Subcutaneous adipose tissue (tissue), 4 donors: ENCODE data around the gene ANOS1. TPM values are rescaled to one million over a fixed set of nuclear protein-coding genes. Genes with fewer than 3 reads are reported as not detected.

Source experiments
- total RNA-seq, 4 donors: library from RNA; depleted of rRNA; stranded (reverse); fragments of >200 nt; gene quantifications; one replicate each; pipeline ENCODE4 v1.1.0, GENCODE V29; 2016
- TF ChIP-seq, protein P1 (sequence below): fragments of 450-650 bp; IDR thresholded peaks from one replicate; pipeline ENCODE4 v1.5.1; 2016; ENCODE audit warnings: low read depth, mild to moderate bottlenecking, control low read depth, antibody characterized with exemption, moderate library complexity

Gene ANOS1
- total RNA-seq, 4 donors from 2014 or later, result 3.2 to 15.3 (median 11.8) TPM

DNA sequence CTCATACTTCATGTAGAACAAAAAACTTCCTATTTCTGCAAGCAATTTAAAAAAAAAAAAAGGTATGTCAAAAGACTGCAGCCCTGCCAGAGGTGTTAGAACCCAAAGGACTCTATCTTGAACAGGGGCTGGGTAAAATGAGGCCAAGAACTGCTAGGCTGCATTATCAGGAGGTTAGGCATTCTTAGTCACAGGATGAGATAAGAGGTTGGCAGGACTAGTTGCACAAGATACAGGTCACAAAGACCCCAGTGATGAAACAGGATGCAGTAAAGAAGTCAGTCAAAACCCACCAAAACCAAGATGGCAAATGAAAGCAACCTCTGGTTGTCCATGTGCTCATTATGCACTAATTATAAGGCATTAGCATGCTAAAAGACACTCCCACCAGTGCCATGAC, 104.1 kb downstream of the ANOS1 start:
- TF ChIP-seq, protein P1, sequence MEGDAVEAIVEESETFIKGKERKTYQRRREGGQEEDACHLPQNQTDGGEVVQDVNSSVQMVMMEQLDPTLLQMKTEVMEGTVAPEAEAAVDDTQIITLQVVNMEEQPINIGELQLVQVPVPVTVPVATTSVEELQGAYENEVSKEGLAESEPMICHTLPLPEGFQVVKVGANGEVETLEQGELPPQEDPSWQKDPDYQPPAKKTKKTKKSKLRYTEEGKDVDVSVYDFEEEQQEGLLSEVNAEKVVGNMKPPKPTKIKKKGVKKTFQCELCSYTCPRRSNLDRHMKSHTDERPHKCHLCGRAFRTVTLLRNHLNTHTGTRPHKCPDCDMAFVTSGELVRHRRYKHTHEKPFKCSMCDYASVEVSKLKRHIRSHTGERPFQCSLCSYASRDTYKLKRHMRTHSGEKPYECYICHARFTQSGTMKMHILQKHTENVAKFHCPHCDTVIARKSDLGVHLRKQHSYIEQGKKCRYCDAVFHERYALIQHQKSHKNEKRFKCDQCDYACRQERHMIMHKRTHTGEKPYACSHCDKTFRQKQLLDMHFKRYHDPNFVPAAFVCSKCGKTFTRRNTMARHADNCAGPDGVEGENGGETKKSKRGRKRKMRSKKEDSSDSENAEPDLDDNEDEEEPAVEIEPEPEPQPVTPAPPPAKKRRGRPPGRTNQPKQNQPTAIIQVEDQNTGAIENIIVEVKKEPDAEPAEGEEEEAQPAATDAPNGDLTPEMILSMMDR, result no peak

DNA sequence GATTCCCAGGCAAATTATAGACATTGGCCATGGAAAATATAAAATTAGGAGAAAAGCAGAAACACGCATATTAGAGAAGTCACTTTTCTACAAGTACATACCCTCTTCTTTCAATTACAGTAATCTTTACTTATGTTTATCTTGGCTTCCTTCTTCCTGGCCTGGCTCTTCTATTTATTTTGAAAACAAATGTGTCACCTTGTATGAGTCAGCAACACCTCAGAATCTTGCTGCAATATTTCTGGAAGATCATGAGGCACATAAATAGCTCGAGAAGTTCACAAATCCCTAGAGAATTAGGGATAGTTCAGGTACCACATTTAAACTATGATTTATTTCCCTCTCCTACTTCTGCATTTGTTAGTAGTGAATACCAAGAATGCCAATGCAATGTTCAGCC, 124.6 kb downstream of the ANOS1 start:
- TF ChIP-seq, protein P1, result no peak

DNA sequence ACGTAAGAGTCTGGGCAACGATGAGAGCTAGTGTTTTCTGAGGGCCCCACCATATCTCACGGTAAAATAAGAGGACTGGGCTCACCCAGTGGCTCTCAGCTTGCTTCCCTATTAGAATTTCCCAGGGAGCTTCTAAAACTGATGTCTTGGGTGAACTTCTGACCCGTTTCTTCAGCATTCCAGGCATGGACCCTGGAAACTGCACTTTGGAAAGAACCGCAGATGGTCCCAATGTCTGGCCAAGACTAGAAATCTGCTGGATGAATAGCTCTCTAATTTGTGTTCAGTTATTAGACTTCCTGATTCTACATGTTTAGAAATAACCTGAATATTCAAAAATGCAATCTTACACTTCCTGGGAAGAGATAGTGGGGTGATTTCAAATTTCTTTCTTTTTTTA, 127.8 kb downstream of the ANOS1 start:
- TF ChIP-seq, protein P1, result no peak

DNA sequence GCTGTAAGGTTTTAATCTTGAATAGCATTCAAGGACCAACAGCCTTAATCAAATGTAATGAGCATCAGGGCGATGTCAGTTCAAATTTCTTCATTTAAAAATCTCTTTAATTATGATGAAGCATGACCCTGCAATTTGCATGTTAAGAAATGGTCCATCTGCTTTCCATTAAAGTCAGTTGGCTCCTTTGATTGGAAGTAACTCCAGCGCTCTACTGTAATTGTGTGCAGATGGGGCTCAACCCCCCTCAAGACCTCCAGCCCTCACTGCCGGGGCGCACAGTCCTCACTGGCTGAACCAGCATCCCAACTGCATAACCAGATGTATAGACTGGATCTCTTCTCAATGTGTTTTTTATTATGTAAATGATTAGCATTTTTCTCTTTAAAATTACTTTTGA, 140.4 kb downstream of the ANOS1 start:
- TF ChIP-seq, protein P1, result no peak

DNA sequence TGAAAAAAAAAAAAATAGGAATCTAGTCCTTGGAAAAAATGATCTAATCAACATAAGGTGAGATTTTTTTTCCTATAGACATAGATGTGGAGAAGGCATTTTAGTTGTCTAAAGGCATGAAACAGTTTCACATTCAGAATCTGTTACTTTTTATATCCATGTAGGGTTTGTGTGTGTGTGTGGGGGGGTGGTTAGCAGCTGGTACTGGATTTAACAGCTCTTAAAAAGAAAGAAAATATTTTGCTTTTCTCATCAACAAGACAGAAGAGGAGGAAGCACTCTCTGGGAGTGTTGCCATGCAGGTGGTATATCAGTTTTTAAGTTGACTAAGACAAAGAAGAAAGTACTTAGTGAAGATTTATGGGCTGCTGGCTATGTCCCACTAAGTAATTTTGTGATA, 145.0 kb downstream of the ANOS1 start:
- TF ChIP-seq, protein P1, result no peak

DNA sequence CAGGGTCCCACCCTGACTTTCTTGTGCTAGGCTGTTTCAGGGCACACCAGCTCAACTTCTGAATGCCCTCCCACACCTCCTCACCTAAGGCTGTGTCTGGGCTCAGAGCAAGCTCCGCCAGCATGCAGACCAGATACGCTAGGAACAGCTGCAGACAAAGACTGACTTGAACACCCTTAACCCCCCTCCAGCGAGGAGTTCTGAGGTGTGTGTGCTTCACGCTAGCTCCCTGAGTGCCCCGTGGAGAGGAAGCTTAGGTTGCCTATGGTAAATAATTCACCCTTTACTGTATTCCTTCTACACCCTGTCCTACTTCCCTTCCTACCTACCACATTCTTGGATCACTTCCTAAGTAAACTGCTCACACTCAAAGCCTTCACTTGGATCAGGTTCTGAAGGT, 152.3 kb downstream of the ANOS1 start:
- TF ChIP-seq, protein P1, result no peak

DNA sequence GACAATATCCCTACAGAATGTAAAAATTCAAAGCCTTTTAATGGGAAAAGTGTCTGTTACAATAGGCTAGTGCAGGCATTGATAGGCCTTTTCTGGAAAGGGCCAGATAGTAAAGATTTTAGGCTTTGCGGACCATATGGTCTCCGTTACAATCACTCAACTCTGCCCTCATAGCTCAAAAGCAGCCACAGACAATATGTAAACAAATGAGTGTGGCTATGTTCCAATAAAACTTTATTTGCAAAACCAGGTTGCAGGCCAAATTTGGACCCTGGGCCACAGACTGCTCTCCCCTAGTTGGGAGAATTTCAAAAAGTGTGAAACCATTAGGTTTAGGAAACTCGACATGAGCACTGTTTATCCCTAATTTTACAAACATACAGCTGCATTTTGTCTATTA, 155.1 kb downstream of the ANOS1 start:
- TF ChIP-seq, protein P1, result no peak
